HepG2 (cell line): ENCODE results near the gene C11orf42. TPM values are rescaled to one million over a fixed set of nuclear protein-coding genes. Genes with fewer than 3 reads are reported as not detected.

Source experiments
- ARHGAP35 ChIP-seq: sonication (generic); formaldehyde crosslinking; IDR thresholded peaks from 2 replicates; pipeline ENCODE4 v1.9.0; 2022; ENCODE audit warnings: mild to moderate bottlenecking, inconsistent platforms, moderate library complexity, missing genetic modification reagents, borderline replicate concordance
- FIP1L1 ChIP-seq: fragments of 200-400 bp; formaldehyde crosslinking; IDR thresholded peaks from 2 replicates; pipeline ENCODE4 v1.6.1; 2018; ENCODE audit warnings: low read depth, mild to moderate bottlenecking, low read length, moderate library complexity, borderline replicate concordance; ENCODE audit not compliant: insufficient read depth
- MYNN ChIP-seq: sonication (generic); formaldehyde crosslinking; IDR thresholded peaks from 2 replicates; pipeline ENCODE4 v1.4.0; 2020; ENCODE audit warnings: mild to moderate bottlenecking, low read depth, missing genetic modification reagents
- ZNF143 ChIP-seq: sonication (generic); formaldehyde crosslinking; IDR thresholded peaks from 2 replicates; pipeline ENCODE4 v1.4.0; 2020; ENCODE audit warnings: missing genetic modification reagents
- ZNF34 ChIP-seq: sonication (generic); formaldehyde crosslinking; IDR thresholded peaks from 2 replicates; pipeline ENCODE4 v1.4.0; 2020; ENCODE audit warnings: mild to moderate bottlenecking, missing genetic modification reagents, borderline replicate concordance
- ZNF496 ChIP-seq: sonication (generic); formaldehyde crosslinking; IDR thresholded peaks from 2 replicates; pipeline ENCODE4 v1.8.1; 2023; ENCODE audit warnings: mild to moderate bottlenecking, moderate library complexity, missing genetic modification reagents; ENCODE audit not compliant: insufficient replicate concordance
- polyA plus RNA-seq, 8 experiments: library from polyadenylated mRNA; depleted of rRNA in 3 of 8; stranded (reverse) in 7 of 8; unstranded in 1 of 8; fragments of >200 nt; fragmentation: Illumina TruSeq in 4 of 8; extraction: Trizol in 4 of 8; gene quantifications; 2 replicates each; pipeline versions ENCODE4 v1.2.1 to v1.2.3, GENCODE V29; 2011 to 2016; ENCODE audit warnings: low read depth in 4 of 8, missing spikeins in 1 of 8, mixed read lengths in 1 of 8; ENCODE audit not compliant: insufficient read depth in 1 of 8
- total RNA-seq, 5 experiments: library from RNA; depleted of rRNA; stranded (reverse); fragments of >200 nt; fragmentation: Illumina TruSeq; extraction: Trizol; gene quantifications; 2 replicates each; pipeline ENCODE4 v1.2.3, GENCODE V29; 2016; ENCODE audit warnings: low read depth in 1 of 5
- TF ChIP-seq, protein P1 (sequence below): sonication (generic); formaldehyde crosslinking; IDR thresholded peaks from 2 replicates; pipeline ENCODE4 v1.5.0; 2020; ENCODE audit warnings: mild to moderate bottlenecking, missing genetic modification reagents, borderline replicate concordance
- TF ChIP-seq, protein P2 (sequence below), 2 experiments: sonication (generic) in 1 of 2; formaldehyde crosslinking in 1 of 2; IDR thresholded peaks; 2 replicates each; pipeline versions ENCODE4 v1.4.0 to v1.6.1; 2018 to 2020; ENCODE audit warnings: missing genetic modification reagents in 2 of 2, borderline replicate concordance in 1 of 2, low read depth in 1 of 2, mild to moderate bottlenecking in 1 of 2, missing biosample characterization in 1 of 2
- TF ChIP-seq, protein P3 (sequence below): sonication (generic); formaldehyde crosslinking; IDR thresholded peaks from 2 replicates; pipeline ENCODE4 v1.9.0; 2021; ENCODE audit warnings: missing genetic modification reagents, borderline replicate concordance

C11orf42 gene
- total and polyA plus RNA-seq, 2 of the 13 experiments (the other 11 are each of a cell fraction or from before 2014, with no cell fraction given), result not detected

DNA sequence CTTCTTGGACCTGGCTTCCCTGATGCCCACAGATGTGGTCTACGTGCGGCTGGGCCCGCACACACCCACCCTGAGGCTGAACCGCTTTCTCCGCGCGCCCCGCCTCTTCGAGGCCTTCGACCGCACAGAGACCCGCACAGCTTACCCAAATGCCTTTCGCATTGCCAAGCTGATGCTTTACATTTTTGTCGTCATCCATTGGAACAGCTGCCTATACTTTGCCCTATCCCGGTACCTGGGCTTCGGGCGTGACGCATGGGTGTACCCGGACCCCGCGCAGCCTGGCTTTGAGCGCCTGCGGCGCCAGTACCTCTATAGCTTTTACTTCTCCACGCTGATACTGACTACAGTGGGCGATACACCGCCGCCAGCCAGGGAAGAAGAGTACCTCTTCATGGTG is 34.8 kb downstream of the C11orf42 start (continued):
- TF ChIP-seq, protein P1, sequence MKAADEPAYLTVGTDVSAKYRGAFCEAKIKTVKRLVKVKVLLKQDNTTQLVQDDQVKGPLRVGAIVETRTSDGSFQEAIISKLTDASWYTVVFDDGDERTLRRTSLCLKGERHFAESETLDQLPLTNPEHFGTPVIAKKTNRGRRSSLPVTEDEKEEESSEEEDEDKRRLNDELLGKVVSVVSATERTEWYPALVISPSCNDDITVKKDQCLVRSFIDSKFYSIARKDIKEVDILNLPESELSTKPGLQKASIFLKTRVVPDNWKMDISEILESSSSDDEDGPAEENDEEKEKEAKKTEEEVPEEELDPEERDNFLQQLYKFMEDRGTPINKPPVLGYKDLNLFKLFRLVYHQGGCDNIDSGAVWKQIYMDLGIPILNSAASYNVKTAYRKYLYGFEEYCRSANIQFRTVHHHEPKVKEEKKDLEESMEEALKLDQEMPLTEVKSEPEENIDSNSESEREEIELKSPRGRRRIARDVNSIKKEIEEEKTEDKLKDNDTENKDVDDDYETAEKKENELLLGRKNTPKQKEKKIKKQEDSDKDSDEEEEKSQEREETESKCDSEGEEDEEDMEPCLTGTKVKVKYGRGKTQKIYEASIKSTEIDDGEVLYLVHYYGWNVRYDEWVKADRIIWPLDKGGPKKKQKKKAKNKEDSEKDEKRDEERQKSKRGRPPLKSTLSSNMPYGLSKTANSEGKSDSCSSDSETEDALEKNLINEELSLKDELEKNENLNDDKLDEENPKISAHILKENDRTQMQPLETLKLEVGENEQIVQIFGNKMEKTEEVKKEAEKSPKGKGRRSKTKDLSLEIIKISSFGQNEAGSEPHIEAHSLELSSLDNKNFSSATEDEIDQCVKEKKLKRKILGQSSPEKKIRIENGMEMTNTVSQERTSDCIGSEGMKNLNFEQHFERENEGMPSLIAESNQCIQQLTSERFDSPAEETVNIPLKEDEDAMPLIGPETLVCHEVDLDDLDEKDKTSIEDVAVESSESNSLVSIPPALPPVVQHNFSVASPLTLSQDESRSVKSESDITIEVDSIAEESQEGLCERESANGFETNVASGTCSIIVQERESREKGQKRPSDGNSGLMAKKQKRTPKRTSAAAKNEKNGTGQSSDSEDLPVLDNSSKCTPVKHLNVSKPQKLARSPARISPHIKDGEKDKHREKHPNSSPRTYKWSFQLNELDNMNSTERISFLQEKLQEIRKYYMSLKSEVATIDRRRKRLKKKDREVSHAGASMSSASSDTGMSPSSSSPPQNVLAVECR (CRISPR knock-in tag), result no peak
- TF ChIP-seq ZNF34 (CRISPR knock-in tag) (no peak), ZNF143 (CRISPR knock-in tag) (no peak), MYNN (CRISPR knock-in tag) (no peak), ZNF496 (CRISPR knock-in tag) (no peak), ARHGAP35 (CRISPR knock-in tag) (no peak), FIP1L1 (no peak)
- TF ChIP-seq, protein P2, sequence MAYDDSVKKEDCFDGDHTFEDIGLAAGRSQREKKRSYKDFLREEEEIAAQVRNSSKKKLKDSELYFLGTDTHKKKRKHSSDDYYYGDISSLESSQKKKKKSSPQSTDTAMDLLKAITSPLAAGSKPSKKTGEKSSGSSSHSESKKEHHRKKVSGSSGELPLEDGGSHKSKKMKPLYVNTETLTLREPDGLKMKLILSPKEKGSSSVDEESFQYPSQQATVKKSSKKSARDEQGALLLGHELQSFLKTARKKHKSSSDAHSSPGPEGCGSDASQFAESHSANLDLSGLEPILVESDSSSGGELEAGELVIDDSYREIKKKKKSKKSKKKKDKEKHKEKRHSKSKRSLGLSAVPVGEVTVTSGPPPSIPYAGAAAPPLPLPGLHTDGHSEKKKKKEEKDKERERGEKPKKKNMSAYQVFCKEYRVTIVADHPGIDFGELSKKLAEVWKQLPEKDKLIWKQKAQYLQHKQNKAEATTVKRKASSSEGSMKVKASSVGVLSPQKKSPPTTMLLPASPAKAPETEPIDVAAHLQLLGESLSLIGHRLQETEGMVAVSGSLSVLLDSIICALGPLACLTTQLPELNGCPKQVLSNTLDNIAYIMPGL (CRISPR knock-in tag; IDR thresholded peaks at IDR 0.05; ENCODE audit: borderline replicate concordance in 1 of 2, low read depth in 1 of 2), result no peak
- TF ChIP-seq, protein P3, sequence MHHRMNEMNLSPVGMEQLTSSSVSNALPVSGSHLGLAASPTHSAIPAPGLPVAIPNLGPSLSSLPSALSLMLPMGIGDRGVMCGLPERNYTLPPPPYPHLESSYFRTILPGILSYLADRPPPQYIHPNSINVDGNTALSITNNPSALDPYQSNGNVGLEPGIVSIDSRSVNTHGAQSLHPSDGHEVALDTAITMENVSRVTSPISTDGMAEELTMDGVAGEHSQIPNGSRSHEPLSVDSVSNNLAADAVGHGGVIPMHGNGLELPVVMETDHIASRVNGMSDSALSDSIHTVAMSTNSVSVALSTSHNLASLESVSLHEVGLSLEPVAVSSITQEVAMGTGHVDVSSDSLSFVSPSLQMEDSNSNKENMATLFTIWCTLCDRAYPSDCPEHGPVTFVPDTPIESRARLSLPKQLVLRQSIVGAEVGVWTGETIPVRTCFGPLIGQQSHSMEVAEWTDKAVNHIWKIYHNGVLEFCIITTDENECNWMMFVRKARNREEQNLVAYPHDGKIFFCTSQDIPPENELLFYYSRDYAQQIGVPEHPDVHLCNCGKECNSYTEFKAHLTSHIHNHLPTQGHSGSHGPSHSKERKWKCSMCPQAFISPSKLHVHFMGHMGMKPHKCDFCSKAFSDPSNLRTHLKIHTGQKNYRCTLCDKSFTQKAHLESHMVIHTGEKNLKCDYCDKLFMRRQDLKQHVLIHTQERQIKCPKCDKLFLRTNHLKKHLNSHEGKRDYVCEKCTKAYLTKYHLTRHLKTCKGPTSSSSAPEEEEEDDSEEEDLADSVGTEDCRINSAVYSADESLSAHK (CRISPR knock-in tag), result no peak
